Endothelial cell of umbilical vein (primary cell): ENCODE results near the gene BSG. TPM values are rescaled to one million over a fixed set of nuclear protein-coding genes. Genes with fewer than 3 reads are reported as not detected.
"Not testable (repeated sequence)": the region's sequence is repeated elsewhere in the genome, so short reads cannot be mapped to it uniquely, and the experiment has no call there.

Experiments used
- BruUV-seq: library from RNA; stranded (reverse); fragments of 400-500 nt; replicated peaks from 2 replicates; lab custom pipeline; 2021; lab: Mats Ljungman, UMichigan
- CTCF ChIA-PET: fragments of 300-600, 350-600 bp; sonication (Branson Sonifier 250); formaldehyde crosslinking; loops from one replicate; lab custom pipeline; 2021; ENCODE audit warnings: antibody characterized with exemption, inconsistent platforms; lab: Charles Lee
- POLR2A ChIA-PET: fragments of 300-600, 350-600 bp; sonication (Branson Sonifier 250); formaldehyde crosslinking; loops from one replicate; lab custom pipeline; 2021; ENCODE audit warnings: antibody characterized with exemption, inconsistent platforms; lab: Charles Lee
- DNase-seq: peaks from one replicate; pipeline ENCODE4 v3.0.0-alpha.2; 2011; ENCODE audit warnings: low read depth, low spot score
- FAIRE-seq: peaks from 2 replicates; lab custom pipeline; 2011; peaks lifted over from hg19 to GRCh38; lab: Jason Lieb, UNC
- H2AFZ ChIP-seq: 2 replicates; pipeline ENCODE4 v1.6.0; 2012; ENCODE audit warnings: low read depth, low read length, control low read depth, inconsistent platforms
- H3K27ac ChIP-seq: 2 replicates; pipeline ENCODE4 v1.5.1; 2011; ENCODE audit warnings: low read depth, mild to moderate bottlenecking, control low read depth, low read length, moderate library complexity; ENCODE audit not compliant: insufficient read depth
- H3K27me3 ChIP-seq, 2 experiments: 2 replicates each; pipeline versions ENCODE4 v1.6.0 to v1.6.1; 2011; ENCODE audit warnings: low read length in 2 of 2, mixed read lengths in 1 of 2; ENCODE audit not compliant: control insufficient read depth in 2 of 2, insufficient read depth in 2 of 2
- H3K36me3 ChIP-seq, 2 experiments: 2 replicates in 1 of 2; 3 replicates in 1 of 2; pipeline ENCODE4 v1.5.1; 2011; ENCODE audit warnings: low read length in 2 of 2, mild to moderate bottlenecking in 1 of 2, moderate library complexity in 1 of 2; ENCODE audit not compliant: control insufficient read depth in 2 of 2, insufficient read depth in 2 of 2; ENCODE audit errors: extremely low read depth in 1 of 2
- H3K4me1 ChIP-seq: 3 replicates; pipeline ENCODE4 v1.5.1; 2011; ENCODE audit warnings: mild to moderate bottlenecking, low read length; ENCODE audit not compliant: control insufficient read depth, insufficient read depth; ENCODE audit errors: extremely low read depth
- H3K4me2 ChIP-seq: 2 replicates; pipeline ENCODE4 v1.6.1; 2011; ENCODE audit warnings: low read length, control low read depth, mixed read lengths; ENCODE audit not compliant: insufficient read depth
- H3K4me3 ChIP-seq, 3 experiments: fragments of 200-600 bp in 1 of 3; sonication (generic), shearing (Covaris generic) in 1 of 3; replicated peaks in 1 of 3; 2 replicates each; pipeline ENCODE4 v1.5.1; 2011 to 2016; ENCODE audit warnings: control low read depth in 3 of 3, low read length in 3 of 3, mild to moderate bottlenecking in 2 of 3, inconsistent platforms in 1 of 3, low read depth in 1 of 3, moderate library complexity in 1 of 3; ENCODE audit not compliant: insufficient read depth in 1 of 3
- H3K79me2 ChIP-seq: 2 replicates; pipeline ENCODE4 v1.6.0; 2012; ENCODE audit warnings: low read length, inconsistent platforms; ENCODE audit not compliant: control insufficient read depth, insufficient read depth
- H3K9ac ChIP-seq: replicated peaks from 2 replicates; pipeline ENCODE3; 2011; ENCODE audit warnings: low read length, control low read depth; ENCODE audit not compliant: insufficient read depth; ENCODE audit errors: extremely low read depth
- H3K9me1 ChIP-seq: replicated peaks from 3 replicates; pipeline ENCODE4 v1.6.0; 2011; ENCODE audit warnings: mild to moderate bottlenecking, low read length; ENCODE audit not compliant: control insufficient read depth, insufficient read depth; ENCODE audit errors: extremely low read depth
- H3K9me3 ChIP-seq: replicated peaks from 2 replicates; pipeline ENCODE4 v1.5.1; 2012; ENCODE audit warnings: low read length, inconsistent platforms; ENCODE audit not compliant: control insufficient read depth, insufficient read depth
- H4K20me1 ChIP-seq: replicated peaks from 2 replicates; pipeline ENCODE3; 2011; ENCODE audit warnings: mild to moderate bottlenecking, low read length; ENCODE audit not compliant: control insufficient read depth, insufficient read depth; ENCODE audit errors: extremely low read depth
- CTCF ChIP-seq, 2 donors: IDR thresholded peaks; 1 replicate in 1 of 2; 2 replicates in 1 of 2; pipeline ENCODE4 v1.5.1; 2011; ENCODE audit warnings: low read length in 2 of 2, mild to moderate bottlenecking in 2 of 2, moderate library complexity in 2 of 2, control low read depth in 1 of 2, inconsistent platforms in 1 of 2, low read depth in 1 of 2; ENCODE audit not compliant: insufficient read depth in 1 of 2; ENCODE audit errors: extremely low read depth in 1 of 2
- EZH2 ChIP-seq: IDR thresholded peaks from 2 replicates; pipeline ENCODE4 v1.6.1; 2012; ENCODE audit warnings: borderline replicate concordance, low read depth, mild to moderate bottlenecking, moderate library complexity, low read length, inconsistent platforms; ENCODE audit not compliant: severe bottlenecking
- dilution Hi-C: fragments of 300-500 bp; cut with MboI; formaldehyde crosslinking; loops from one replicate; pipeline ENCODE4 v1.15.0; 2019; ENCODE audit warnings: low sequenced_read_pairs; ENCODE audit not compliant: extremely low pct_ligation_motif_present
- intact Hi-C: fragments of 100-400 bp; cut with micrococcal nuclease; formaldehyde crosslinking; loops from one replicate; pipeline ENCODE4 v1.10.0; 2022
- polyA plus RNA-seq, 4 experiments: library from polyadenylated mRNA; depleted of rRNA in 3 of 4; stranded (reverse) in 3 of 4; unstranded in 1 of 4; fragments of >200 nt; gene quantifications; 2 replicates each; pipeline versions ENCODE4 v1.2.1 to v1.2.3, GENCODE V29; 2011 to 2012; ENCODE audit warnings: missing spikeins in 1 of 4
- total RNA-seq: library from RNA; stranded (reverse); gene quantifications from 2 replicates; pipeline ENCODE4 v1.2.3, GENCODE V29; 2021

Gene BSG
- total and polyA plus RNA-seq, 2 donors (not counting 3 experiments of a cell fraction or from before 2014, with no cell fraction given): 485 to 661 TPM

GRCh38 chr19:626566-626965 is 54.2 kb downstream of the BSG start:
- H3K9me3 ChIP-seq, H3K79me2 ChIP-seq, H3K9me1 ChIP-seq, H4K20me1 ChIP-seq, dilution Hi-C loops, H3K4me1 ChIP-seq, H3K27me3 ChIP-seq, FAIRE-seq, H3K9ac ChIP-seq, POLR2A ChIA-PET, H2AFZ ChIP-seq, H3K4me2 ChIP-seq, intact Hi-C loops, H3K27ac ChIP-seq, BruUV-seq, DNase-seq, H3K4me3 ChIP-seq: not testable (repeated sequence)
- peaks cover 0 to 25% of the 10 kb centered on the region in 2 experiments for H3K36me3 ChIP-seq
- CTCF ChIA-PET: interaction anchor here (1.3 kb wide), 1 partner anchor 70 kb away, joined by 3 read pairs; no protein-coding TSS in a partner anchor

GRCh38 chr19:628168-628567 is 55.8 kb downstream of the BSG start:
- no peak overlapping the region for H3K27ac ChIP-seq
- ChIA-PET CTCF (no interaction called here), POLR2A (no interaction called here)
- no peak overlapping the region for H3K9ac ChIP-seq
- no peaks in the 10 kb centered on the region for H3K27me3 ChIP-seq
- no peak overlapping the region for H2AFZ ChIP-seq
- FAIRE-seq: no peak
- TF ChIP-seq CTCF (IDR thresholded peaks at IDR 0.05; ENCODE audit: extremely low read depth in 1 of 2, insufficient read depth in 1 of 2, low read depth in 1 of 2, low read length in 2 of 2) (peak; percentile 8 to 12), EZH2 (no peak)
- dilution Hi-C loops (no loop called here), intact Hi-C loops (no loop called here)
- H3K4me3 ChIP-seq: no peak overlapping the region
- H3K9me1 ChIP-seq: no peaks in the 10 kb centered on the region
- H3K4me1 ChIP-seq: peaks cover 11% of the 10 kb centered on the region
- no peaks in the 10 kb centered on the region for H4K20me1 ChIP-seq
- H3K9me3 ChIP-seq: no peaks in the 10 kb centered on the region
- peaks cover 0 to 13% of the 10 kb centered on the region in 2 experiments for H3K36me3 ChIP-seq
- DNase-seq: no peak
- H3K79me2 ChIP-seq: peaks cover 13% of the 10 kb centered on the region
- no peak overlapping the region for H3K4me2 ChIP-seq
- no TSS peak for BruUV-seq

DNA sequence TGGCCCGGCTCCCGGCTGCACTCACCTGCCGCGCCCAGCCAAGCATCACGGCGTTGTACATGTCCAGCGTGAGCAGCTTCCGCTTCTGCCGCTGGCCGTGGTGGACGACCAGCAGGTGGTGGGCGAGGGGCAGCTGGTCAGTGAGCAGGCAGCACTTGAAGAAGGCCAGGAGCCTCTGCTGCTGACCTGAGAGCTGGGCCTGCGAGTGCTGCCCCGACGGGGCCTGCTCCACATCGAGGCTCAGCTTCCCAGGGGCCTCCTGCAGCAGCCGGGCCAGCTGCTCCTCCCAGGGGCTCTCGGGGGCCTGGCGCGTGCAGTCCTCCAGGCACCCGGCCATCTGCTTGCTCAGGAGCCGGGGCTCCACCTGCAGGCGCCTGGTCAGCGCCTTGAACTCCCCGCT is 57.1 kb downstream of the BSG start:
- Histone ChIP-seq H3K4me1 (peaks cover 16% of the 10 kb centered on the region), H3K79me2 (peaks cover 13% of the 10 kb centered on the region)
- BruUV-seq, H3K4me2 ChIP-seq, intact Hi-C loops, H3K9me1 ChIP-seq, H3K9me3 ChIP-seq, POLR2A ChIA-PET, H2AFZ ChIP-seq, CTCF ChIA-PET, H3K9ac ChIP-seq, dilution Hi-C loops, H3K27me3 ChIP-seq, FAIRE-seq, H3K27ac ChIP-seq, H4K20me1 ChIP-seq, H3K36me3 ChIP-seq, DNase-seq, H3K4me3 ChIP-seq: not testable (repeated sequence)
